ENCODE measurements around the gene CDK16. TPM values are rescaled to one million over a fixed set of nuclear protein-coding genes. Genes with fewer than 3 reads are reported as not detected.
A peak's percentile ranks its signal among the peaks of the same experiment; 100 is the strongest.

The CDK16 gene
- total and polyA plus RNA-seq, 7 donors: 104 to 192 (median 150) TPM

DNA sequence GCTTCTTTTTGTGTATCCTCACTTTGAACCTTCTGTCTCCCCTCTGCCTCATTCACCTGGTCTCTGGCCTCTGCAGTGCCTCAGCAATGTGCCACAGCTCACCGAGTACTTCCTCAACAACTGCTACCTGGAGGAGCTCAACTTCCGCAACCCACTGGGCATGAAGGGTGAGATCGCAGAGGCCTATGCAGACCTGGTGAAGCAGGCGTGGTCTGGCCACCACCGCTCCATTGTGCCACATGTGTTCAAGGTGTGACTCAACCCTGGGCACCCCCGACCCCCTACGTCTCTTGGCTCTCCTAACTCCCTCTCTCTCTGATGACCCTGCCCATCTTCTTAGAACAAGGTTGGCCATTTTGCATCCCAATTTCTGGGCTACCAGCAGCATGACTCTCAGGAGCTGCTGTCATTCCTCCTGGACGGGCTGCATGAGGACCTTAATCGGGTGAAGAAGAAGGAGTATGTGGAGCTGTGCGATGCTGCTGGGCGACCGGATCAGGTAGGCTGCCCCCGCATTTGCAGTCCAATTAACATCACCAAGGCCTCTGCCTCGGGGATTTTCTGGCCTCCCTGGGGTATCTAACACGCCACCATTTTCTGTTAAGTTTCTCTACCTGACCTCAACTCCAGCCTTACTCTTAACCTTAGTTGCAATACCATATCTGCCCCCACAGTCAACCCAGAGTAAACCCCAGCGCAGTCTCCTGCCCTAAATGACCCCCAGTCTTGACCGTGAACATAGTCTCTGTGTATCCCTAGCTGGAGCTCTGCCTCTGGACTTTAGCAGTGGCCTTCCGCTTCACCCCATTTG, 22.9 kb downstream of the CDK16 start:
- Histone ChIP-seq H3K4me1 (no peaks in the 10 kb centered on the region), H3K4me3 (no peak overlapping the region), H3K27ac (no peak overlapping the region), H3K9me3 (no peaks in the 10 kb centered on the region), H3K36me3 (ENCODE audit: insufficient read depth in 1 of 2, low read depth in 1 of 2) (peaks cover 0 to 67% of the 10 kb centered on the region in 2 donors), H3K27me3 (ENCODE audit: insufficient read depth in 3 of 3, low read length in 2 of 3) (no peaks in the 10 kb centered on the region)
- TF ChIP-seq CTCF (IDR thresholded peaks at IDR 0.05): no peak
- no peak for ATAC-seq
- no peak for DNase-seq
- intact Hi-C loops (cut with DNase I): no loop called here
- 94 to 97% (median 95%) methylated on average over 15 to 18 of the region's 18 CpGs for WGBS, 3 donors

DNA sequence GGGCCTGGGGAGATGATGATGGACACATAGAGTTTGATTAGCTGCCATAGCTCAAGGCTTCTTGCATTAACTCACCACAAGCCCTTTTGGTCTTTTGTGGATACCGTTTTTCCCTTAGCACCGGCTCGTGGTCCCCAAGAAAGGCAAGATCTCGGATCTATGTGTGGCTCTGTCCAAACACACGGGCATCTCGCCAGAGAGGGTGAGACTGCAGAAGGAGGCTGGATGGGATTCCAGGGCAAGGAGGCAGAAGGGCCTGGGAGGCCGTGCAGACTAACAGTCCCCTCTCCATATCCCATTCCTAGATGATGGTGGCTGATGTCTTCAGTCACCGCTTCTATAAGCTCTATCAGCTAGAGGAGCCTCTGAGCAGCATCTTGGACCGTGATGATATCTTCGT, 23.8 kb downstream of the CDK16 start:
- DNase-seq: no peak

GRCh38 chrX:47243351-47243750, 24.9 kb downstream of the CDK16 start:
- H3K27ac ChIP-seq: no peak overlapping the region
- H3K4me1 ChIP-seq: no peaks in the 10 kb centered on the region
- H3K4me3 ChIP-seq: no peak overlapping the region
- DNase-seq (no peak), ATAC-seq (peak in 1 of 4 donors; percentile 8)
- no peak for TF ChIP-seq CTCF (IDR thresholded peaks at IDR 0.05)
- 92 to 96% (median 95%) methylated on average over 14 of the region's 14 CpGs for WGBS, 3 donors
- H3K27me3 ChIP-seq (ENCODE audit: insufficient read depth in 3 of 3, low read length in 2 of 3): no peaks in the 10 kb centered on the region
- intact Hi-C loops (cut with DNase I): no loop called here
- H3K36me3 ChIP-seq (ENCODE audit: insufficient read depth in 1 of 2, low read depth in 1 of 2): peaks cover 0 to 83% of the 10 kb centered on the region in 2 donors
- no peaks in the 10 kb centered on the region for H3K9me3 ChIP-seq

More for the DNA sequence above, 23.8 kb downstream of the CDK16 start:
- Histone ChIP-seq H3K27me3 (ENCODE audit: insufficient read depth in 3 of 3, low read length in 2 of 3) (no peaks in the 10 kb centered on the region), H3K4me3 (no peak overlapping the region), H3K9me3 (no peaks in the 10 kb centered on the region), H3K4me1 (no peaks in the 10 kb centered on the region), H3K36me3 (ENCODE audit: insufficient read depth in 1 of 2, low read depth in 1 of 2) (peaks cover 0 to 74% of the 10 kb centered on the region in 2 donors), H3K27ac (no peak overlapping the region)
- intact Hi-C loops (cut with DNase I): no loop called here
- no peak for TF ChIP-seq CTCF (IDR thresholded peaks at IDR 0.05)
- 89 to 96% (median 91%) methylated on average over 10 of the region's 10 CpGs for WGBS, 3 donors
- ATAC-seq: no peak

GRCh38 chrX:47244676-47245075, 26.2 kb downstream of the CDK16 start:
- Histone ChIP-seq H3K4me1 (no peaks in the 10 kb centered on the region), H3K27ac (no peak overlapping the region), H3K9me3 (no peaks in the 10 kb centered on the region), H3K4me3 (no peak overlapping the region), H3K36me3 (ENCODE audit: insufficient read depth in 1 of 2, low read depth in 1 of 2) (peaks cover 0 to 82% of the 10 kb centered on the region in 2 donors), H3K27me3 (ENCODE audit: insufficient read depth in 3 of 3, low read length in 2 of 3) (peaks cover 0 to 4% (median 0%) of the 10 kb centered on the region in 3 donors)
- 59 to 78% (median 60%) methylated on average over 15 to 16 of the region's 16 CpGs for WGBS, 3 donors
- no peak for ATAC-seq
- TF ChIP-seq CTCF (IDR thresholded peaks at IDR 0.05): no peak
- intact Hi-C loops (cut with DNase I): no loop called here
- no peak for DNase-seq
